ENCODE results near the gene CCDC9B. TPM values are rescaled to one million over a fixed set of nuclear protein-coding genes. Genes with fewer than 3 reads are reported as not detected.

The CCDC9B gene
- total RNA-seq, 1 experiment from 2014 or later = 9.4 TPM

DNA sequence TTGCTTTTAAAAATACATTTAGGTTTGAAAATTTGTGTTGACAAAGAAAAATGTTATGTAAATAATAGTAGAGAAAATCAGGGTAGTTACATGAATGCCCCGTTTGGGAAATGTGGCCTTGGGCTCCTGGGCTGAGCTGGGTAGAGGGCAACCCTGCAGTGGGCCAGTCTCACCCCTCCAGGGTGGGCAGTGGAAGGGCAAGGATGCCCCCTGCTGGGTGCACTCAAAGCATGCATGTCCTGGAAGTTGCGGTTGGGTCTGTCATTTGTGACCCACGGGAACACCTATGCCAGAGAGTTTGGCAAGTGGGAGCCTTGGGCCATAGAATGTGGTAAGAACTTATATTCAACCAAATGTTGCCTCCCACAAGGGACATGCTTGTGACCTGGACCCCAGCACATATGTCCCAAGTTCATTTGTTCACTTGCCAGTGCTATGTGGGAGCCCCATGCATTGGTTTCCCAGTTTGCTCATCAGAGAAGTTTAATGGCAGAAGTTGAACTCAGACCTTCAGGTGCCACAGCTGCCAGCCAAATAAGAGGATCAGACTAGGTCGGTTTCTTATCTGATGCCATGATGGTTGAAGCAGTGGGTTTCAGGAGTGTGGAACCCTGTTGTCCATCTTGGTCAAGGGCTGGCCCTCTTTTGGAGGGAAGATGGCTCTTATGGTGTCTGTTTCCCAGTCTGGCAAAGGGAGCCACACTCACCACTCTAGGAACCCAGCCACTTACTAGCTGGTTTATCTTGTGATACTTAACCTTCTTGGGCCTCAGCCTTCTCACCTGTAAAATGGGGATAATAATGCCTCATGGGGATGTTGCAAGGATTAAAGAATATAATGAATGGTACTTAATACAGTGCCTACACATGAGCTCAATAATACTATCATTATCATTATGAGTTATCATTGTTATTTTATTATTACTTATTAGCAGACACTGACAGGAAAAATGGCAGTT is 30.5 kb downstream of the CCDC9B start:
- DNase-seq (ENCODE audit: low read depth) = peak; percentile 38

DNA sequence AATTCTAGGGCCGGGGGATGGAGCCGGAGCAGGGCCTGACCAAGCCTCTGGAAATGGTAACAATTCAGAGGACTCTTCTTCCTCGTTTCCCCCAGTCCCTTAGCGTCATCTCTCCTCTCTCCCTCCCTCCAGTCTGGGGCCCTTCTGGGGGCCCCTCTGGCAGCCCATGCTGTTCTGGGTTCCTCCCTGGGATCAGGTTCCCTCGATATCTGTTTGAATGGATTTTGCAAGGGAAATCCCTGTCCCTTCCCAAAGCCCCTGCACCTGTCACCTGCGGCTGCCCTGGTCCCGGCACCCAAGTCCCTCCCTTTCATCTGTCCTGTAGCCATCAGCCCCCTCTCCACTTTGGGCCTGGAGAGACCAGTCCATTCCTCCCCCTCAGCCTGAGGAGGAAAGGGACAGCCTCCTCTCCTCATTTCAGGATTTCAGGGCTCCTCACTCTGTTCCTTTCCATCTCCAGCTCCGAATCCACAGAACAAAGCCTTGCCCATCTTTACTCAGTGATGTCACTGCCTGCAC is 31.3 kb downstream of the CCDC9B start:
- DNase-seq (ENCODE audit: low read depth) = no peak

- peak; percentile 22 for DNase-seq (ENCODE audit: low read depth)
Measured at GRCh38 chr15:40307421-40308211, 33.1 kb downstream of the CCDC9B start, which contains the start of gene PLCB2. TSS of gene PLCB2 (minus strand) at chr15:40307935. CDS start at chr15:40307672, 263 bp downstream.

GRCh38 chr15:40306908-40307307 is 33.8 kb downstream of the CCDC9B start:
- DNase-seq (ENCODE audit: low read depth) = no peak

DNA sequence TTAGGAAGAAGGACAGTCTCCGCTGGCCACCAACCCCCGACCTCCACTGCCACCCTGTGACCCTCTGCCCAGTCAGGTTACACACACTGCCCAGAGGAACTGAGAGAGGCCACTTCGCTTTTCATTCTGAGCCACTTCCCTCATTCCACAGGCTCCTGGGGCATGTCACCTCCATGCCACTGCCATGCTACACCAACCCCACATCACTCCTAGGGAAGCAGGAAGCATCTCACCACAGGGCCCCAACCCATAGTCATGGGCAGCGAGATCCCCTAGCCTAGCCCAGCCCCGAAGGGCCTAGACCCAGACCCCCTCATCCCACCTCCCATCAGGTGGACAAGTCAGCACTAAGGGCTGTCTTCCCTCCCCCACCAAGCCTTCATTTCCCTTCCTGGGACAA is 34.4 kb downstream of the CCDC9B start:
- no peak for DNase-seq (ENCODE audit: low read depth)

DNA sequence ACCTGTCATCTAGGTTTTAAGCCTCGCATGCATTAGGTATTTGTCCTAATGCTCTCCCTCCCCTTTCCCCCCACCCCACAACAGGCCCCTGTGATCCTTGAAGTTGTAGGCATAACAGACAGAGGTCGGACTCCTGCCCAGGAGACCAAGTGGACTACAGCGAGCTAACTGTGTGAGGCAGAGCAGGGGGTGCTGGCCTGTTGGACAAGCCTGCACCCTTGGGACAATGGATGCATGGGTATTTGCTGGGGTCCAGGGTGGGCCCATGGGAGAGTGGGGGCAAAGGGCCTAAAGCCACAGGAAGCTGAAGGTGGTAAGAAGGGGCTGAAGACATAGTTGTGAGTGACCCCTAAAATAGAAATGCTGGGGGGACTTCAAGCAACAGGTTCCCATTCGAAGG is 35.5 kb downstream of the CCDC9B start:
- DNase-seq (ENCODE audit: low read depth) = no peak

GRCh38 chr15:40303576-40303975 is 37.2 kb downstream of the CCDC9B start:
- no peak for DNase-seq (ENCODE audit: low read depth)

DNA sequence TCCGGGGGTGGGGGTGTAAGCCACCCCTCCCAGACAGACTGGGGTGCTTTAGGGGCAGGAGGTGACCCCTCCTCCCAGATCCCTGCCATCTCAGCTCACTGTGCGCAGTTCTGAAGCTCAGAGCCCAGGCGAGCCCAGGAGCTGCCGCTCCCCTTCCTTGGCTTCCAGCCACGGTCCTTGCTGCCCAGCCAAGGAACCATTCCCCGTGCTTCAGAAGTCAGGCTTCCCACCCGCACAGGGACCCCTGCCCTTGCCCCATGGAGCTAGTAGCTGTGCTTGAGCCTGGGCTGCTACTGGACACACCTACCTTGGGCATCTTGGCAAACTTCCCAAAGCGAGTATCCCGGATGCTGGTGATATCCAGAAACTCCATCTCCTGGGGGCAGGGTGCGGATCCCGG is 37.8 kb downstream of the CCDC9B start:
- no peak for DNase-seq (ENCODE audit: low read depth)

DNA sequence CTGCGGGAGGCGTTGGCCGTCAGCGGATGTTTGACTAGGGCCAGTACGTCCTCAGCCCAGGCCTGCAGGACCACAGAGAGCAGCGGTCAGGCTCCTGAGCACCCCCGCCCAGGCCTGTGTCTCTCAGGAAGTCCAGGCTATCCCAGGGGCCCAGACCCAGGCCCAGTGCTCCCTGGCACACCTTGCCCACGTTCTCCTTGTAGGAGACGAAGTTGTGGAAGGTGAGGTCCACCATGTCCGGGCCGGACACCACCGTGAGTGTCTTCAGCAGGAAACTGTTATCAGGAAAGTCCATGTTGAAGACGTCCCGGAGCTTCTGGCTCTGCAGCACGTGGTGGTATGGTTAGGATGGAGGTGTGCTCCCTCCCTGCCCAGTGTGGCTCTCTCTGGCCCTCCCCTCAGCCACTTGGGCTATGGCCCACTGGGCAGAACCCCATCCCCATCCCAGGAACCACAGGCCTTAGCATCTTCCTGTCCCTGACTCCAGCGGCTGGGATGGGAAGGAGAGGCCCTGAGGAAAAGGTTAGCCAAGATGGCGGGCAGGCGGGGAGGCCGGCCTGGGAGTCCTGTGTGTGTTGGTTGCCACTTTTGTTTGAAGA is 38.4 kb downstream of the CCDC9B start:
- DNase-seq (ENCODE audit: low read depth) = no peak

DNA sequence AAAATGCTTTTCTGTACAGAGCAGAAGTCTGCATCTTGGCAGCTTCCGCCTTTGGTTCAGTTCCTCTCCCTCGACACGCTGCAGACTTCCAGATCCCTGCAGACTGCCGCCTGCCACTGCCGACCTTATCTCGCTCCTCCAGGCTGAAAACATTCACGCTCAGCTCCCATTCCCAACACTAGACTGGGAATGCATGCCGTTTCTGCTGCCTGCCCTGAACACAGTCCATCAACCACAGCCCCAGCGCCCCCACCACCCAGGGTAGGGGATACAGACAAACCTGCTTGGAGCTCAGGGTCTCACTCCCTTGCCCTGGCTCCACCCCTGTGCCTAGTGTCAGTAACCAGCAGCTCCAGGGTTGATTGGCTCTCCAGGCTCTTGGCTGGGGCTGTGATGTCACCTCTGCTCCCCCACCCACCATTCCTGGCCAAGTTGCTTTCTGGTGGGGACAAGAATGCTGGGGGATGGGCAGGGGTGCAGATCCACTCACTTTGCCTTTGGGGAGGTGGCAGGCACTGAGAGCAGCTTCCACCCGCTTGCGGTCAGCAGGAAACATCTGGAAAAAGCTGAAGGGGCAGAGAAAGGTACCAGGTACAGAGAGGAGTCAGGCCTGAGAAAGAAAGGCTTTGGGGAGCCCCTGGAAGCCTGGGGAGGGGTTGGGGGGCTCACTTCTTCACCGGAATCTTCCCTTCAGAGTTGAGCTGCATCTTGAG is 39.1 kb downstream of the CCDC9B start:
- no peak for DNase-seq (ENCODE audit: low read depth)

- no peak for DNase-seq (ENCODE audit: low read depth)
Measured at GRCh38 chr15:40300771-40301170, 40.0 kb downstream of the CCDC9B start.

- DNase-seq (ENCODE audit: low read depth) = no peak
Measured at GRCh38 chr15:40300367-40300766, 40.4 kb downstream of the CCDC9B start.

GRCh38 chr15:40298216-40298935 is 42.4 kb downstream of the CCDC9B start:
- DNase-seq (ENCODE audit: low read depth) = no peak

- no peak for DNase-seq (ENCODE audit: low read depth)
Measured at GRCh38 chr15:40297356-40297755, 43.4 kb downstream of the CCDC9B start.

- DNase-seq (ENCODE audit: low read depth) = no peak
Measured at GRCh38 chr15:40296561-40297230, 44.0 kb downstream of the CCDC9B start.

GRCh38 chr15:40295877-40296560 is 44.7 kb downstream of the CCDC9B start:
- DNase-seq (ENCODE audit: low read depth) = no peak

DNA sequence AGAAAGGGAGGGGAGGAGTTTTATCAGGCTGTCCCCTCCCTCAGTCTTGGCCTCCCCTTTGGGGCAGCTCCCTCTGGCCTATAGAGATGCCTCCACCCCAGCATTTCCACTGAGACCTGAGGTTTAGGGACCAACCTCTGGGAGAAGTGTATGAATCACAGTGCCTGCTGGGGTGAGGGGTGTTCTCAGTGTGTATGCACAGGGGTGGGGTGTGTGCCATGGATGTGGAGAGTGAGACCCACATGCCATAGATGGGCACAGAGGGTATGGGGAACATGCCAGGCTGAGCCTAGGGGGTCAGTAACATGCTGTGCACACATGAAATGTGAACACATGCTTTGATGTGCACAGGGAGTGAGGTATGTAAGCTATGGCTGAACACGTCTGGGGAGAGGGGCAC is 45.4 kb downstream of the CCDC9B start:
- no peak for DNase-seq (ENCODE audit: low read depth)

GRCh38 chr15:40293905-40294895 is 46.5 kb downstream of the CCDC9B start:
- DNase-seq (ENCODE audit: low read depth) = no peak
